Activated CD8-positive, alpha-beta T cell treated with anti-CD3 and anti-CD28 coated beads for 36 hours (primary cell): ENCODE data around the gene STK25. TPM values are rescaled to one million over a fixed set of nuclear protein-coding genes. Genes with fewer than 3 reads are reported as not detected.

Experiments
- ATAC-seq: fragments of 200-7000 bp; cut with Tn5 transposase; one replicate; pipeline ENCODE4 v1.10.0; 2021; ENCODE audit warnings: mild to moderate bottlenecking, moderate library complexity
- CTCF ChIA-PET: fragments of 350-600 bp; sonication (Branson Sonifier 250); formaldehyde crosslinking; loops from one replicate; lab custom pipeline; 2021; ENCODE audit warnings: antibody characterized with exemption; lab: Charles Lee
- POLR2A ChIA-PET: fragments of 350-600 bp; sonication (Branson Sonifier 250); formaldehyde crosslinking; loops from one replicate; lab custom pipeline; 2021; ENCODE audit warnings: antibody characterized with exemption; lab: Charles Lee
- DNase-seq: peaks from one replicate; pipeline ENCODE4 v3.0.0-alpha.2; 2020
- H3K27ac Mint-ChIP-seq: one replicate; pipeline ENCODE4 v1.8.0; 2021; ENCODE audit warnings: mild to moderate bottlenecking, mixed read lengths
- H3K27me3 Mint-ChIP-seq: one replicate; pipeline ENCODE4 v1.8.0; 2021; ENCODE audit warnings: mixed read lengths
- H3K36me3 Mint-ChIP-seq: one replicate; pipeline ENCODE4 v1.8.0; 2021; ENCODE audit warnings: low read depth, mixed read lengths
- H3K4me1 Mint-ChIP-seq: one replicate; pipeline ENCODE4 v1.8.0; 2021; ENCODE audit warnings: low read depth, mixed read lengths
- H3K4me3 Mint-ChIP-seq: one replicate; pipeline ENCODE4 v1.8.0; 2021; ENCODE audit warnings: mild to moderate bottlenecking, moderate library complexity, mixed read lengths
- H3K9me3 Mint-ChIP-seq: one replicate; pipeline ENCODE4 v1.8.0; 2021; ENCODE audit warnings: mixed read lengths
- intact Hi-C: fragments of 100-400 bp; cut with micrococcal nuclease; formaldehyde crosslinking; loops from one replicate; pipeline ENCODE4 v1.10.0; 2022
- total RNA-seq, 2 experiments: library from RNA; stranded (reverse); gene quantifications; one replicate each; pipeline ENCODE4 v1.2.3, GENCODE V29; 2021
- TF ChIP-seq, protein P1 (sequence below): fragments of 200-600 bp; IDR thresholded peaks from one replicate; pipeline ENCODE4 v1.8.0; 2022; ENCODE audit warnings: antibody characterized with exemption, mild to moderate bottlenecking

The STK25 gene
- total RNA-seq, 2 experiments from 2014 or later, result 103 to 104 TPM

DNA sequence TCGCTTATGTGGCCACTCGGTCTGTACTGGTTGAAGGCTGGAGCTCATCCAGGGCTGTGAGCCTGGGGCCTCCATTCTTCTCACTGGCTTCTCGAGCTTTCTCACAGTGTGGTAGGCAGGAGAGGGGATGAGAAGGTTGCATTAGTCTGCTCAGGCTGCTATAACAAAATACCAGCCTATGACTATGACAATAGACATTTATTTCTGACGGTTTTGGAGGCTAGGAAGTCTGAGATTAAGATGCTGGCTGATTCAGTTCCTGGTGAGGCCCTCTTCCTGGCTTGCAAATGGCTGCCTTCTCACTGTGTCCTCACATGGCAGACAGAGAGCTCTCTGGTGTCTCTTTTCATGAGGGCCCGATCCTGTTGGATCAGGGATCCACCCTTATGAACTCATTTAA, 6.2 kb upstream of the STK25 start:
- POLR2A ChIA-PET, result no interaction called here
- Mint-ChIP-seq H3K9me3 (peaks cover 5% of the 10 kb centered on the region), H3K27me3 (no peaks in the 10 kb centered on the region), H3K4me1 (peaks cover 24% of the 10 kb centered on the region), H3K4me3 (no peak overlapping the region), H3K36me3 (peaks cover 4% of the 10 kb centered on the region), H3K27ac (no peak overlapping the region)
- intact Hi-C loops, result no loop called here
- CTCF ChIA-PET, result no interaction called here
- TF ChIP-seq, protein P1, sequence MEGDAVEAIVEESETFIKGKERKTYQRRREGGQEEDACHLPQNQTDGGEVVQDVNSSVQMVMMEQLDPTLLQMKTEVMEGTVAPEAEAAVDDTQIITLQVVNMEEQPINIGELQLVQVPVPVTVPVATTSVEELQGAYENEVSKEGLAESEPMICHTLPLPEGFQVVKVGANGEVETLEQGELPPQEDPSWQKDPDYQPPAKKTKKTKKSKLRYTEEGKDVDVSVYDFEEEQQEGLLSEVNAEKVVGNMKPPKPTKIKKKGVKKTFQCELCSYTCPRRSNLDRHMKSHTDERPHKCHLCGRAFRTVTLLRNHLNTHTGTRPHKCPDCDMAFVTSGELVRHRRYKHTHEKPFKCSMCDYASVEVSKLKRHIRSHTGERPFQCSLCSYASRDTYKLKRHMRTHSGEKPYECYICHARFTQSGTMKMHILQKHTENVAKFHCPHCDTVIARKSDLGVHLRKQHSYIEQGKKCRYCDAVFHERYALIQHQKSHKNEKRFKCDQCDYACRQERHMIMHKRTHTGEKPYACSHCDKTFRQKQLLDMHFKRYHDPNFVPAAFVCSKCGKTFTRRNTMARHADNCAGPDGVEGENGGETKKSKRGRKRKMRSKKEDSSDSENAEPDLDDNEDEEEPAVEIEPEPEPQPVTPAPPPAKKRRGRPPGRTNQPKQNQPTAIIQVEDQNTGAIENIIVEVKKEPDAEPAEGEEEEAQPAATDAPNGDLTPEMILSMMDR, result no peak
- no peak for DNase-seq
- ATAC-seq, result no peak

DNA sequence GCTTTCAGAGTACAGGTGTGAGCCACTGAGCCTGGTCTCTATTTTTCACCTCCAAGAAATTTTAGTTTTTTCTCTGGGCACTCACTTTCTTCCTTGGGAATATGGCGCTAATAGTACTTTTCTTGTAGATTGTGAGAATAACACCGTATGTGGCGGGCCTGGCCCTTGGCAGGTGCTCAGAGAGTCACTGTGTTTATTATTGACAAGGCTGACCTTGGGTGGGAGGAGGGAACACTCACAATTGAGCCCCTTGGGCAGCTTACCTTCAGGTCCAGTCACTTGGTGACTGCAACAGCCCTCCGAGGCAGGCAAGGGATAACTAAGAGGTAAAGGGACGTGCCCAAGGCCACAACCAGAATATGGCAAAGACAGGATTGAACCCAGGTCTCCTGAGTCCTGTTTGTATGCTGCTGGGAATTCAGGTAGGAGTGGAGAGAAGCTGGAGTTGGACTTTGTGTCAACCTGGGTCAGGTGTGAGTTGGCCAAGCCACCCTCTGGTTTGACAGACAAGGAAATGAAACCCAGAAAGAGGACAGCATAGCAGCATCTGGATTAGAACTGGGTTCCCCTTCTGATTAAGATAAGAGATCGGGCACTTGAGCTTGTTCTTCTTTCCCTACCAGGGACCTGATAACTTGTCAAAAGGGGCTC, 2.8 kb upstream of the STK25 start:
- no peak overlapping the region for H3K27ac Mint-ChIP-seq
- TF ChIP-seq, protein P1, result no peak
- intact Hi-C loops, result no loop called here

DNA sequence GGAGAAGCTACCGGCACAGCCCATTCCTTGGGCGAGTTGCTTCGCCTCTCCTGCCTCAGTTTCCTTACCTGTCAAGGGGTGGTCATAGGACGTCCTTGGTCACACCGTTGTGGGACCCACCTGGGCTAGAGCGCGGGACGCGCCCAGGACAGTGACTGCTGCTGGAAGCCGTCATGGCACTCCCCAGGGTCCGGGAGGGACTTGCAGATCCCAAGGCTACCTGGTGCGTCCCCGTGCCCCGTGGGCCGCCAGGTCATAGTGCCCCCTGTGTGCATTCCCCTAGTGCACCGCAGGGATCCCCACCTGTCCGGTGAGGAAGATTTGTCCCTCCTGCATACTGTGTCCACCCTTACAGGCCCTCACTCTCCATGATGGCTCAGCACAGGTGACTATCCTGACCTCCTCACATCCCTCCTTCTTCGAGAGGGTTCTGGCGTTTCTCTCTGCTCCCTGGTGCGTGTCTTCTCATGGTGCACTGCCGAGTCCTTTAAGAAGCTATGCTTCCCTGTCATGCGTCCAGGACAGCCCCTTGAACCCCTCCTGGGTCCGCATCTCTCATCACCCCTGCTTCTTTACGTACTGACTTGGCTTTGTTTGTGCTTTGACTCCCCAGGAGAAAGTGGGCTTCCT, 886 bp upstream of the STK25 start:
- CTCF ChIA-PET, result no interaction called here
- TF ChIP-seq, protein P1, result no peak
- no peak for ATAC-seq

More for the DNA sequence above, 2.8 kb upstream of the STK25 start:
- no peak for DNase-seq
- Mint-ChIP-seq H3K27me3 (no peaks in the 10 kb centered on the region), H3K36me3 (peaks cover 4% of the 10 kb centered on the region), H3K4me3 (no peak overlapping the region), H3K4me1 (peaks cover 26% of the 10 kb centered on the region), H3K9me3 (no peaks in the 10 kb centered on the region)
- no peak for ATAC-seq
- POLR2A ChIA-PET, result no interaction called here
- CTCF ChIA-PET, result interaction anchor here (1.4 kb wide), 1 partner anchor 13 kb away, joined by 3 read pairs; no protein-coding TSS in a partner anchor

DNA sequence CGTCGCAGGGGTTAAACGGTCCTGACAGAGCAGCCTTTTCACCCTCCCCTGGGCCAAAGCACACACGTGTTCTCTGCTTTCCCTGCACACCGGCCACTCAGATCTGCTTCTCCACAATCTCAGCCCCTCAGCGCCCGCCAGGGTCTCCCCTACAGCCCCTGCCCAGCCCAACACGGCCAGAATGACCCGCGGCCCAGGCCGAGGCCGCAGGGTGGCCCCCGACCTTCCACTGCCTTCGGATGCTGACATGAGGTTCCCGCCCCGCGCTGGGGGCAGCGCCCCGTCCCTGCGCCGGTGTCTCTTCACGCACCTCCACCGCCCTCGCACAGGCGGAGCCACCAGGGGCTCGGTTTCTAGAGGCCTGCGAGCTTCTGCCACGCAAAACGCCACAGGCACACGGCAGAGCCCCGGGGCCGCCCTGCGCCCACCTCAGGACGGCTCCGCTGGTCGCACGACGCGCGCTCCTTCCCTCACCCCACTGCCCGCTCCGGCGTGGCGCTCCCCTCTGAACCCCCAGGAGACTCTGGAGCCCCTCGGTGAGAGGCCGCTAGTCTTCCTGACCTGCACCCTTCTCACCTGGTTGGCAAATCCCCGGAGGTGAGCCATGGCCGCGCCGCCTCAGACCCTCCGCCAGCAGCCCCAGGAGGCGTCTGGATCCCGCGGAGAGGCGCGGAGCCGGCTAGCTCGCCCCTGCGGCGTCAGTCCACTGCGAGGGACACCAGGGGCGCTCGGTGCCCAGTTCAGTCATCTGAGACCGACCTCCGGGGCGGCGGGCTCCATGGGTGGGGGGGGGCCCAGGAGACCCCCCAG, 749 bp downstream of the STK25 start:
- peak; percentile 51 for DNase-seq
- Mint-ChIP-seq H3K4me3 (peak overlapping the region; percentile 78), H3K27ac (no peak overlapping the region), H3K9me3 (no peaks in the 10 kb centered on the region), H3K27me3 (no peaks in the 10 kb centered on the region), H3K36me3 (peaks cover 4% of the 10 kb centered on the region), H3K4me1 (peaks cover 17% of the 10 kb centered on the region)
- ChIA-PET POLR2A (no interaction called here), CTCF (interaction anchor here (1.2 to 1.5 kb wide), 2 partner anchors 103 to 128 kb away, joined by 3 to 5 read pairs; no protein-coding TSS in a partner anchor)
- ATAC-seq, result peak; percentile 15
- intact Hi-C loops, result no loop called here
- TF ChIP-seq, protein P1, result peak; percentile 30

More for the DNA sequence above, 886 bp upstream of the STK25 start:
- no peaks in the 10 kb centered on the region for H3K9me3 Mint-ChIP-seq
- H3K4me3 Mint-ChIP-seq, result peak overlapping the region; percentile 69
- H3K36me3 Mint-ChIP-seq, result peaks cover 4% of the 10 kb centered on the region
- POLR2A ChIA-PET, result no interaction called here
- intact Hi-C loops, result no loop called here
- no peak for DNase-seq
- peak overlapping the region; percentile 60 for H3K27ac Mint-ChIP-seq
- no peaks in the 10 kb centered on the region for H3K27me3 Mint-ChIP-seq
- peaks cover 17% of the 10 kb centered on the region for H3K4me1 Mint-ChIP-seq
